Measurements from ENCODE around the gene SFT2D3. TPM values are rescaled to one million over a fixed set of nuclear protein-coding genes. Genes with fewer than 3 reads are reported as not detected.

The SFT2D3 gene
- total RNA-seq, 1 experiment from 2014 or later: 7.6 TPM

DNA sequence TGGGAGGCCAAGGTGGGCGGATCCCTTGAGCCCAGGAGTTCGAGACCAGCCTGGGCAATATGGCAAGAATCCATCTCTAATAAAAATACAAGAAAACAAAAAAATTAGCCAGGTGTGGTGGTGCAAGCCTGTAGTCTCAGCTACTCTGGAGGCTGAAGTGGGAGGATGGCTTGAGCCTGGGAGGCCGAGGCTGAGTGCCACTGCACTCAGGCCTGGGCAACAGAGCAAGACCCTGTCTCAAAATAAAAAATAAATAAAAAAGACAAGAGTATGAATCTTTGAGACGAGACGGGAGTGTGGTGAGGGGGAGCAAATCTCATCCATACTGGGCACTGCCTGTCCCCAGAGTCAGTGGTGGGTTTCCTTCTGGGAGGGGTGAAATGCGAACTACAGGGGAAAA, 43.2 kb upstream of the SFT2D3 start:
- no TSS peak for BruUV-seq (replicated peaks)
- Histone ChIP-seq H3K27ac (ENCODE audit: low read depth, low read length, poor library complexity, severe bottlenecking) (no peak overlapping the region), H3K9me3 (ENCODE audit: low read depth, low read length, poor library complexity, severe bottlenecking) (no peaks in the 10 kb centered on the region), H3K4me1 (ENCODE audit: insufficient read depth, low read length, poor library complexity, severe bottlenecking) (no peaks in the 10 kb centered on the region), H3K4me3 (ENCODE audit: low read depth, low read length, poor library complexity, severe bottlenecking) (no peak overlapping the region), H3K27me3 (replicated peaks; ENCODE audit: insufficient read depth, low read depth, low read length, poor library complexity) (no peaks in the 10 kb centered on the region), H3K36me3 (ENCODE audit: insufficient read depth, low read length, poor library complexity, severe bottlenecking) (no peaks in the 10 kb centered on the region)
- ChIA-PET CTCF (no interaction called here), POLR2A (ENCODE audit: low non-redundant PET) (no interaction called here)
- DNase-seq (ENCODE audit: low spot score): no peak
- no peak for TF ChIP-seq EZH2 (IDR thresholded peaks at IDR 0.05; ENCODE audit: borderline replicate concordance, low read depth, low read length, poor library complexity, severe bottlenecking)
- TF ChIP-seq, protein P1, sequence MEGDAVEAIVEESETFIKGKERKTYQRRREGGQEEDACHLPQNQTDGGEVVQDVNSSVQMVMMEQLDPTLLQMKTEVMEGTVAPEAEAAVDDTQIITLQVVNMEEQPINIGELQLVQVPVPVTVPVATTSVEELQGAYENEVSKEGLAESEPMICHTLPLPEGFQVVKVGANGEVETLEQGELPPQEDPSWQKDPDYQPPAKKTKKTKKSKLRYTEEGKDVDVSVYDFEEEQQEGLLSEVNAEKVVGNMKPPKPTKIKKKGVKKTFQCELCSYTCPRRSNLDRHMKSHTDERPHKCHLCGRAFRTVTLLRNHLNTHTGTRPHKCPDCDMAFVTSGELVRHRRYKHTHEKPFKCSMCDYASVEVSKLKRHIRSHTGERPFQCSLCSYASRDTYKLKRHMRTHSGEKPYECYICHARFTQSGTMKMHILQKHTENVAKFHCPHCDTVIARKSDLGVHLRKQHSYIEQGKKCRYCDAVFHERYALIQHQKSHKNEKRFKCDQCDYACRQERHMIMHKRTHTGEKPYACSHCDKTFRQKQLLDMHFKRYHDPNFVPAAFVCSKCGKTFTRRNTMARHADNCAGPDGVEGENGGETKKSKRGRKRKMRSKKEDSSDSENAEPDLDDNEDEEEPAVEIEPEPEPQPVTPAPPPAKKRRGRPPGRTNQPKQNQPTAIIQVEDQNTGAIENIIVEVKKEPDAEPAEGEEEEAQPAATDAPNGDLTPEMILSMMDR (conservative IDR thresholded peaks at IDR 0.05; ENCODE audit: low read depth, low read length): no peak
- intact Hi-C loops (cut with micrococcal nuclease; ENCODE audit: unreplicated experiment): no loop called here

DNA sequence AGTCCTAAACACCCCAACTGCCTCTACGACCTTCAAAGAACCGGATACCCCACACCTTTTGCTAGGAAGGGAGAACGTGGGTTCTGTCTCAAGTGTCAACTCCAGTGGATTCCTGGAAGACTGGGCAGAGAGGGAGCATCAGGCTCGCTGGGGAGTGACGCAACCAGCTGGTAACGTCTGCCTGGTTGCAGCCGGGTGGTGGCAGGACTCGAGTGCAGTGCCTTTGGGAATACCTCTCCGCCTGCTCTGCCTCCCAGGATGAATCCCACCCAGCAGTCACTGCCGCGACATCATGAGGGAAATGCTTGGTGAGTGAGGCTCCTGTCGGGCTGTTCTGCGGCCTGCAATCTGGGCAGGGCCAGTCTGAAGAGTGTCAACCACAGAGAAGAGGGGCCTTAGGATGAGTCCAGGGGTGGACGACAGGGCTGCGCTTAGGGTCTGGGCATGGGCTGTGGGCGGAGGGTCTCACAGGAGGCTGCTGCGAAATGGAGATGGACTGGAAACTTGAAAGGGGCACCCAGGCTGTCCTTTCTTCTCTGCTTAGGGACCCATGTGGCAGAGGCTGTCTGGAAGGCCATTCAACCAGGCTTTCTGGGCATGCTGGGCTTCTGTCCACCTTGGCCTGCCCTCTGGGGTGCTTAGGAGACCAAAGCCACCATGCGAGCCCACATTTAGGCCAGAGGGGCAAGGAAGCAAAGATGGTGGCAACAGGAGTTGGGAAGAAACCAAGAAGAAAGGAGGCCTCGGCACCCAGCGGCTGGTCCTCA, 42.5 kb upstream of the SFT2D3 start:
- H3K27ac ChIP-seq (ENCODE audit: low read depth, low read length, poor library complexity, severe bottlenecking): no peak overlapping the region
- intact Hi-C loops (cut with micrococcal nuclease; ENCODE audit: unreplicated experiment): no loop called here
- no peak for DNase-seq (ENCODE audit: low spot score)
- no peaks in the 10 kb centered on the region for H3K36me3 ChIP-seq (ENCODE audit: insufficient read depth, low read length, poor library complexity, severe bottlenecking)
- no TSS peak for BruUV-seq (replicated peaks)
- POLR2A ChIA-PET (ENCODE audit: low non-redundant PET): no interaction called here
- H3K4me3 ChIP-seq (ENCODE audit: low read depth, low read length, poor library complexity, severe bottlenecking): no peak overlapping the region
- no peaks in the 10 kb centered on the region for H3K9me3 ChIP-seq (ENCODE audit: low read depth, low read length, poor library complexity, severe bottlenecking)
- CTCF ChIA-PET: no interaction called here
- H3K4me1 ChIP-seq (ENCODE audit: insufficient read depth, low read length, poor library complexity, severe bottlenecking): no peaks in the 10 kb centered on the region
- no peaks in the 10 kb centered on the region for H3K27me3 ChIP-seq (replicated peaks; ENCODE audit: insufficient read depth, low read depth, low read length, poor library complexity)
- TF ChIP-seq EZH2 (IDR thresholded peaks at IDR 0.05; ENCODE audit: borderline replicate concordance, low read depth, low read length, poor library complexity, severe bottlenecking): no peak
- TF ChIP-seq, protein P1 (conservative IDR thresholded peaks at IDR 0.05; ENCODE audit: low read depth, low read length): no peak

DNA sequence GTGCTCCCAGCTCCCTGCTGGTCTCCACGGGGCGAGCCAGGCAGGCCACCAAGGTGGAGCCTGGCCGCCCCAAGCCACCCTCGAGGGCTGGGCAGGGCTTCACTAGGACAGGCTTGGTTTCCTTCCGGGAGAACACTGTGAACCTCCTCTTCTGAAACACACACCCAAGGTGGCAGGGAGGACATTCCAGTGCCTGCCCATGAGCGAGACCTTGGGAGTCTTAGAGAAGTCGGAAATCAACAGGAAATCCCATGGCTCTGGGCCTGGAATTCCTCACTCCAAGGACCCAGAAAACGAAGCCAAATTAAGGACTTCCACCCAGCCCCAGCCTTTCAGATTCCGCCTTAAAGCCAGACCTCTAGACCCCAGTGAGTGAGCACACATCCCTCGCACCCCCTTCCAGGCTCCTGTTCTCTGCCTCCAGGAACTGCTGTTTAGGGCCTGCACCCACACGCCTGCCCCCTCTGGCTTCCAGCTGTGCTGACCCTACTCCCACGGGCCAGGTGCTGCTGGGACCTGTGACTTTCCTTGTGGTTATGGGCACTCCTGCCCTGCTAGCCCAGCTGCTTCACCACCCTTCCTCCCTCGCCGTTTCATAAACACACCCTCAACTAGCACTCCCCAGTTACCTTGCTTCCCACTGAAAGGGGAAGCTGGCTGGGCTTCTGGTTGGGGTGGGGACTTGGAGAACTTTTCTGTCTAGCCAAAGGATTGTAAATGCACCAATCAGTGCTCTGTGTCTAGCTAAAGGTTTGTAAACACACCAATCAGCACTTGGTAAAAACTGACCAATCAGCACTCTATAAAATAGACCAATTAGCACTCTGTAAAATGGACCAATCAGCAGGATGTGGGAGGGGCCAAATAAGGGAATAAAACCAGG, 41.6 kb upstream of the SFT2D3 start:
- Histone ChIP-seq H3K9me3 (ENCODE audit: low read depth, low read length, poor library complexity, severe bottlenecking) (no peaks in the 10 kb centered on the region), H3K36me3 (ENCODE audit: insufficient read depth, low read length, poor library complexity, severe bottlenecking) (no peaks in the 10 kb centered on the region), H3K4me1 (ENCODE audit: insufficient read depth, low read length, poor library complexity, severe bottlenecking) (no peaks in the 10 kb centered on the region), H3K27ac (ENCODE audit: low read depth, low read length, poor library complexity, severe bottlenecking) (no peak overlapping the region), H3K27me3 (replicated peaks; ENCODE audit: insufficient read depth, low read depth, low read length, poor library complexity) (peaks cover 2% of the 10 kb centered on the region), H3K4me3 (ENCODE audit: low read depth, low read length, poor library complexity, severe bottlenecking) (no peak overlapping the region)
- TF ChIP-seq, protein P1 (conservative IDR thresholded peaks at IDR 0.05; ENCODE audit: low read depth, low read length): no peak
- TF ChIP-seq EZH2 (IDR thresholded peaks at IDR 0.05; ENCODE audit: borderline replicate concordance, low read depth, low read length, poor library complexity, severe bottlenecking): no peak
- intact Hi-C loops (cut with micrococcal nuclease; ENCODE audit: unreplicated experiment): no loop called here
- BruUV-seq (replicated peaks): no TSS peak
- ChIA-PET POLR2A (ENCODE audit: low non-redundant PET) (no interaction called here), CTCF (no interaction called here)
- DNase-seq (ENCODE audit: low spot score): no peak
